ENCODE measurements around the gene CDHR4. TPM values are rescaled to one million over a fixed set of nuclear protein-coding genes. Genes with fewer than 3 reads are reported as not detected.
"Not testable (repeated sequence)": the region's sequence is repeated elsewhere in the genome, so short reads cannot be mapped to it uniquely, and the experiment has no call there.

Gene CDHR4
- total RNA-seq, 2 donors from 2014 or later = not detected

GRCh38 chr3:49841126-49841696 is 41.5 kb upstream of the CDHR4 start:
- Histone ChIP-seq H3K27ac (no peak overlapping the region), H3K9me3 (no peaks in the 10 kb centered on the region), H3K36me3 (no peaks in the 10 kb centered on the region), H3K4me1 (no peaks in the 10 kb centered on the region), H3K4me3 (no peak overlapping the region), H3K27me3 (no peaks in the 10 kb centered on the region), H3K9ac (ENCODE audit: low read depth in 2 of 2, low read length in 2 of 2) (no peak overlapping the region)
- no peak for DNase-seq
- intact Hi-C loops (cut with DNase I) = loop anchor here (2.0 kb wide), 1 partner anchor 38 kb away; the partner anchor contains the start of gene INKA1
- no peak for TF ChIP-seq CTCF (IDR thresholded peaks at IDR 0.05)

DNA sequence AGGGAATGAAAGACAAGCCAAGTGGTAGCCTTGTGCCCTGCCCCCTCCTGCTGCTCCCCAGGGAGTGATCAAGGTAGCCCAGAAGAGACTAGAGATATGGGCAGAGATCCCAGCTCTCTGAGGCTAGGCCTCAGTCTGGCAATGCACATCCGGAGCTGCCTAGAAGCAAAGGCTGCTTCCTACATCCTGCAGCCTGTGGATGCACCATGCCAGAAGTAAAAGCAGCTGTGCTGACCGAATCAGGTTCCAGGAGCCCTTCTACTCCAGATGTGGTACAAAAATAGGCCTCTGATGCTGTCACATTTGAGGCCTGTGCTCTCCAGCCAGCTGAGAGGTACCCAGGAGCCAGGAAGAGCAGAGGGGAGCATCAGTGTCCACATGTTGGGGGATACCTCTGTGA is 40.7 kb upstream of the CDHR4 start:
- Histone ChIP-seq H3K27ac (no peak overlapping the region), H3K27me3 (no peaks in the 10 kb centered on the region), H3K9ac (ENCODE audit: low read depth in 2 of 2, low read length in 2 of 2) (no peak overlapping the region), H3K9me3 (no peaks in the 10 kb centered on the region), H3K36me3 (no peaks in the 10 kb centered on the region), H3K4me1 (no peaks in the 10 kb centered on the region), H3K4me3 (no peak overlapping the region)
- TF ChIP-seq CTCF (IDR thresholded peaks at IDR 0.05) = no peak
- intact Hi-C loops (cut with DNase I) = loop anchor here (2.0 kb wide), 1 partner anchor 38 kb away; the partner anchor contains the start of gene INKA1
- DNase-seq = no peak

GRCh38 chr3:49839193-49839809 is 39.6 kb upstream of the CDHR4 start:
- intact Hi-C loops (cut with DNase I) = loop anchor here (2.0 kb wide), 2 partner anchors 68 to 136 kb away; no protein-coding TSS in a partner anchor
- TF ChIP-seq CTCF (IDR thresholded peaks at IDR 0.05) = peak; percentile 86
- H3K9ac ChIP-seq (ENCODE audit: low read depth in 2 of 2, low read length in 2 of 2) = no peak overlapping the region

GRCh38 chr3:49831341-49831740 is 31.7 kb upstream of the CDHR4 start:
- no peaks in the 10 kb centered on the region for H3K27me3 ChIP-seq
- H3K36me3 ChIP-seq = no peaks in the 10 kb centered on the region
- no peak overlapping the region for H3K4me3 ChIP-seq
- no peaks in the 10 kb centered on the region for H3K9me3 ChIP-seq
- no peak for TF ChIP-seq CTCF (IDR thresholded peaks at IDR 0.05)
- no peak for DNase-seq
- intact Hi-C loops (cut with DNase I) = no loop called here
- no peak overlapping the region for H3K27ac ChIP-seq
- H3K9ac ChIP-seq (ENCODE audit: low read depth in 2 of 2, low read length in 2 of 2) = no peak overlapping the region
- H3K4me1 ChIP-seq = no peaks in the 10 kb centered on the region

More at GRCh38 chr3:49839193-49839809, 39.6 kb upstream of the CDHR4 start:
- peak; percentile 80 for DNase-seq
- H3K9me3 ChIP-seq = no peaks in the 10 kb centered on the region
- no peaks in the 10 kb centered on the region for H3K27me3 ChIP-seq
- H3K4me1 ChIP-seq = no peaks in the 10 kb centered on the region
- no peaks in the 10 kb centered on the region for H3K36me3 ChIP-seq
- H3K27ac ChIP-seq = no peak overlapping the region
- no peak overlapping the region for H3K4me3 ChIP-seq

DNA sequence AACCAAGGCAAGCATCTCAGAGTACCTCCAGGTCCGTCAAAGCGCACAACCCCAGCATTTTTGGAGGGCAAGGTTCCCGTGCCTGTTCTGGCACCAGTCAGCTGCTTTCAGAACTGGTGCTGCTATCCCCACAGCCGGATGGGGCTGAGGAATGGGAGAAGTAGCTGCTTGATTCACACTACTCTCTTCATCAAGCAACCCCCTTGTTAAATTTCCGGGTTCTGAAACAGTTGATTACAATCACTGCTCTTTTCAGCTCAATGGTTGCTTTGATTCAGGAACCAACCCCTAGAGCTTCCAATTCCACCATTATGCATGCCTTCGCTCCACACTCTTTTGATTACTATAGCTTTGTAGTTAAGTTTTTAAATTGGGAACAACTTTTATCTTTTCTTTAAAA is 26.3 kb upstream of the CDHR4 start:
- no peak for DNase-seq

GRCh38 chr3:49823131-49823530 is 23.5 kb upstream of the CDHR4 start:
- H3K36me3 ChIP-seq; intact Hi-C loops (cut with DNase I): not testable (repeated sequence)

More for the DNA sequence above, 26.3 kb upstream of the CDHR4 start:
- Histone ChIP-seq H3K4me1 (no peaks in the 10 kb centered on the region), H3K36me3 (no peaks in the 10 kb centered on the region), H3K27me3 (no peaks in the 10 kb centered on the region), H3K9me3 (no peaks in the 10 kb centered on the region), H3K9ac (ENCODE audit: low read depth in 2 of 2, low read length in 2 of 2) (no peak overlapping the region), H3K4me3 (no peak overlapping the region), H3K27ac (no peak overlapping the region)
- TF ChIP-seq CTCF (IDR thresholded peaks at IDR 0.05) = no peak
- intact Hi-C loops (cut with DNase I) = no loop called here

More at GRCh38 chr3:49823131-49823530, 23.5 kb upstream of the CDHR4 start:
- not testable (repeated sequence) for DNase-seq; H3K9me3 ChIP-seq; H3K27me3 ChIP-seq; H3K9ac ChIP-seq (ENCODE audit: low read depth in 2 of 2, low read length in 2 of 2); H3K27ac ChIP-seq; H3K4me1 ChIP-seq; H3K4me3 ChIP-seq

Data from colonic mucosa (tissue), 4 donors.